GM15510 (cell line): ENCODE data around the gene SLC6A3.

Experiments used
- POLR2A ChIP-seq: IDR thresholded peaks from 3 replicates; pipeline ENCODE4 v1.6.1; 2011; ENCODE audit warnings: borderline replicate concordance; ENCODE audit not compliant: insufficient read length; ENCODE audit errors: extremely low read depth

SLC6A3 gene

GRCh38 chr5:1440098-1440493 lies 5.1 kb downstream of the SLC6A3 start:
- no peak for TF ChIP-seq POLR2A

- TF ChIP-seq POLR2A: no peak
Measured at GRCh38 chr5:1439388-1440097, 5.7 kb downstream of the SLC6A3 start.

- no peak for TF ChIP-seq POLR2A
Measured at GRCh38 chr5:1438871-1439270, 6.4 kb downstream of the SLC6A3 start.

- no peak for TF ChIP-seq POLR2A
Measured at GRCh38 chr5:1437876-1438559, 7.2 kb downstream of the SLC6A3 start.

GRCh38 chr5:1437226-1437829 lies 7.9 kb downstream of the SLC6A3 start:
- no peak for TF ChIP-seq POLR2A

GRCh38 chr5:1436681-1437080 lies 8.6 kb downstream of the SLC6A3 start:
- TF ChIP-seq POLR2A: no peak

GRCh38 chr5:1436036-1436435 lies 9.2 kb downstream of the SLC6A3 start:
- no peak for TF ChIP-seq POLR2A

- no peak for TF ChIP-seq POLR2A
Measured at GRCh38 chr5:1435369-1435768, 9.9 kb downstream of the SLC6A3 start.

- TF ChIP-seq POLR2A: no peak
Measured at GRCh38 chr5:1432296-1432695, 12.9 kb downstream of the SLC6A3 start.

- no peak for TF ChIP-seq POLR2A
Measured at GRCh38 chr5:1431896-1432295, 13.3 kb downstream of the SLC6A3 start.

GRCh38 chr5:1431021-1431811 lies 14.0 kb downstream of the SLC6A3 start:
- TF ChIP-seq POLR2A: no peak

- no peak for TF ChIP-seq POLR2A
Measured at GRCh38 chr5:1430121-1430795, 15.0 kb downstream of the SLC6A3 start.

- no peak for TF ChIP-seq POLR2A
Measured at GRCh38 chr5:1429496-1429895, 15.7 kb downstream of the SLC6A3 start.

- no peak for TF ChIP-seq POLR2A
Measured at GRCh38 chr5:1429066-1429465, 16.2 kb downstream of the SLC6A3 start.

- no peak for TF ChIP-seq POLR2A
Measured at GRCh38 chr5:1428107-1428506, 17.1 kb downstream of the SLC6A3 start.

GRCh38 chr5:1424716-1425115 lies 20.5 kb downstream of the SLC6A3 start:
- TF ChIP-seq POLR2A: no peak
